Mesenteric fat pad (tissue), 1 donor: ENCODE results near the gene CMIP. TPM values are rescaled to one million over a fixed set of nuclear protein-coding genes. Genes with fewer than 3 reads are reported as not detected.

ENCODE experiments used
- DNase-seq: peaks from one replicate; pipeline ENCODE4 v3.0.0-alpha.2; 2020; ENCODE audit warnings: low spot score
- total RNA-seq: library from RNA; stranded (reverse); fragmentation: NEBNext Ultra II Directional; extraction: Animal tissue kit (Norgen Biotek cat#: 25700); gene quantifications from one replicate; pipeline ENCODE4 v1.2.1, GENCODE V29; 2021
- donor health status: DM: yes; HTN: yes; CAD: no.

CMIP gene
- total RNA-seq, 1 donor from 2014 or later = 68.4 TPM

GRCh38 chr16:81578636-81579413 lies 134.2 kb downstream of the CMIP start:
- DNase-seq = no peak

- no peak for DNase-seq
These were observed 136.5 kb downstream of the CMIP start for GRCh38 chr16:81581107-81581506.

DNA sequence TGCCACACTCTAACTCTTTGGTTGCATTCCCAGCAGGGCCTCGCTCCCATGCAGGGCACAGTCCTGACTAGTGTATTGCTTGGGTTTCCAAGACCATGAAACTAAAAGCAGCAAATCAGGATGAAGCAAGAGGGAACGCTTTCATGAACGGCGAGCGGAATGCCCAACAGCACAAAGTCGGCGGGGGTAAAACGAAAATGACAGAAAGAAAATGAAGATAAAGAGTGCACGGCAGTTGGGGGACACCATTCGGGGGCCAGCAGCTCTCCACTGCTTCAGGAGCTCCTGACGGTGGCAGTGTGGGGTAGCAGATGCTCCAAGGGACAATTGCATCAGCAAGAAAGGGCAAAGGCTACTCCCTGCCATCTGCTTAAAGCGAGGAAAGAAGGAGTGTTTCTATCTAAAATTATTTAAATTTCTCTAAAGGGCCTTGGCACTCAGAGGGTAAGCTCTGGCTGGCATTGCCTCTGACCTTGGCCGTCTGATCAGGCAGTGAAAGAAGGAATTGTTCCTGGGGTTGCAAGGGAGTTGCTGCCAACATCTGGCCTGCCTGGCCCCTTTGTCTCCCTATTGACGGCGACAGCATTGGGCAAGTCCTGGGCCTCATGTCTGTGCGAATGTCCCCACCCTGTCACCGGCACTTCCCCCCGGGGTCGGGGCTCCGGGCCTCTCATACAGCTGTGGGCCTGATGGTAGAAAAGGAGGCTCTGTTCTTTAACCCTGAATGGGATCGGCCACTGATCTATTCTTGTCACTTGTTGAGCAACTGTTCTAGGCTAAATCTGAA lies 138.2 kb downstream of the CMIP start:
- no peak for DNase-seq

- DNase-seq = no peak
These were observed 139.5 kb downstream of the CMIP start for GRCh38 chr16:81583893-81584631.

- DNase-seq = no peak
These were observed 141.2 kb downstream of the CMIP start for GRCh38 chr16:81585785-81586184.

DNA sequence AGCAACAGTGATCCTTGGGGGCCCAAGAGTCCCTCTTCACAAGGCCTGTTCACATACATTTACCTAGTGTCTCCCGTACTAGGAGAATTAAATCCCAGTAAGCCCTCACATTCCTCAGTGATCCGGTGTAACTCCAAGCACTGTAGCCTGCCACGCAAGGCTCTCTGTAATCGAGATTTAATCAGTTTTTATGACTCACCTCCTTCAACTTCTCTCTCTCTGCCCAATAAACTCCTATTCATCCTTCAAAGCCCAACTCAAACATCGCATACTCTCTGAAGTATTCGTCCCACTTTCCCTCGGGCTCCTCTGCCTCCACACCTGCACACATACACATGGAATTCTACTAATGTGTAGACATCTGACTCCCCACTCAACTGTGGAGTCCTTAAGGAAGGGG lies 141.8 kb downstream of the CMIP start:
- no peak for DNase-seq

- no peak for DNase-seq
These were observed 142.5 kb downstream of the CMIP start for GRCh38 chr16:81586977-81587625.

DNA sequence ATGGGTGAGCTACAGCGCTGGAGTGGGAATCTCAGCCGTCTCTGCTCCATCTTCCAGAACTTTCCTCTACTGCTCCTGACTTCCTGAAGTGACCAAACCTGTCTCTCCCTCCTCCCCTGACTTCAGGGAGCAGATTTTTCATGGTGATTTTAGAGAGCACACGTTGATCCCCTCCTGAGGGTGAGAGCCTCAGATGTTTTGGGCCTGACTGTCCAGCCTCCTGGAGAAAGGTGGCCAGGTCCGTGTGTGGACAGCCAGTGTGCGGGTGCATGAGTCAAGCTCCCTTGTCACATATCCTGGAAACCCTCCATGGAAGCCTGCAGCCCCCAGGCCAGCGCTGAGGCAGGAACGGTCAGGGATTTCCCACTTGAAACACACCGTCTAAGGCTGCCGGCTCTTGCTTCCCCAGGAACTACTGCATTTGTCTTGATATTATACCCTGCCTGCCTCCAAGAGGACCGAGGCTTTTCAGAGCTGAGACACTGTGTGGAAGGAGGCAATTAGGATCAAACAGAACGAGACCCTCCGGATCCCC lies 143.1 kb downstream of the CMIP start:
- no peak for DNase-seq

DNA sequence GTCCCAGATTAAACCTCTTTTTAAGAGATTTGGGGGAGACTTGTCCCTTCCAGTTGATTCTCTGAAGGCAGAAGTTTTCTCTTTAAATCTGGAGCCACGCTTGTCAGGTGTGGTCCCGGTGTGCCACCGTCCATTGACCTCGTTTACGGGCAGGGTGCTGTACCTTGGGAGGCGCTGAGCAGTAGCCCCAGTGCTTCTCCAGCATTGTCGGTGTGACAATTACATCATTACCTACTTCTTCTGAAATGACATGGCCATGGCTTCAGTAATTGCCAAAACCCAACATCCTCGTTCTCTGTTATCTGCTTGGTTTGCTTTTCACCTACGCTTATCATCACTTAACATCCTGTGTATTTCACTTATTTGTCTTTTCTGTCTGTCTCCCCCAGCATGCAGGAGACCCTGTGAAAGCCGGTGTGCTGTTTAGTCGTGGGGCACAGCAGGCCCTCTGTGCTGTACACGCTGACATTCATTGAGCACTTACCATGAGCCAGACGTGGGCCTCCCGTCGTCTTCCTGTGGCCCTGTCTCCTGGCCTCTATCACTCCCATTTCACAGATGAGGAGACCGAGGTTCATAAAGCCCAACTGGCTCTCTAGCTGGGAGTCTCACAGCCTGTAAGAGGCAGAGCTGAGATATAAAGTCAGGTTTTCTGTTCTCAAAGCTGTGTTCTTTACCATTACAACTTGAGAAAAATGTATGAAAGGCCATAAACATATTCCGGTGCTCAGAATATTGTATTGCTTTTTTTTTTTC lies 143.9 kb downstream of the CMIP start:
- no peak for DNase-seq

- no peak for DNase-seq
These were observed 145.5 kb downstream of the CMIP start for GRCh38 chr16:81589975-81590650.

- DNase-seq = no peak
These were observed 146.3 kb downstream of the CMIP start for GRCh38 chr16:81590714-81591544.

GRCh38 chr16:81591545-81591870 lies 146.9 kb downstream of the CMIP start:
- no peak for DNase-seq

- no peak for DNase-seq
These were observed 147.8 kb downstream of the CMIP start for GRCh38 chr16:81592353-81592866.

DNA sequence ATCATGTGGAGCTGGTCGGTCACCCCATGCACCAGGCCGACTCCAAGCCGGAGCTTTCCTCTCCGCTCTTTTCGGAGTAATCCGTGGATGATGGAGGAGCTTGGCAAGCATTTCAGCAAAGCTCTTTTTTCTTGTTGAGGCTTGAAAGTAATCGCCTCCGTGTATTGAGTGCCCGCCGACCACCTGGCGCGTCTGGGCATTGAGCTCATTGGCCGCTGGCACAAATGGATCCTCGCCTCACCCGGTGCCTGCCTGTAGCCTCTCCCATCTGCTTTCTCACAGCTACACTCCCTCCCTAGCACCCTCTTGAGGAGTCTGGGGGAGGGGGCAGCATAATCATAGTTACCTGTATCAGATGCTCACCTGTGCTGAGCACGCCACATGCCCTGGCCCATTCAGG lies 148.9 kb downstream of the CMIP start:
- DNase-seq = no peak

GRCh38 chr16:81595629-81596292 lies 151.2 kb downstream of the CMIP start:
- DNase-seq = no peak

DNA sequence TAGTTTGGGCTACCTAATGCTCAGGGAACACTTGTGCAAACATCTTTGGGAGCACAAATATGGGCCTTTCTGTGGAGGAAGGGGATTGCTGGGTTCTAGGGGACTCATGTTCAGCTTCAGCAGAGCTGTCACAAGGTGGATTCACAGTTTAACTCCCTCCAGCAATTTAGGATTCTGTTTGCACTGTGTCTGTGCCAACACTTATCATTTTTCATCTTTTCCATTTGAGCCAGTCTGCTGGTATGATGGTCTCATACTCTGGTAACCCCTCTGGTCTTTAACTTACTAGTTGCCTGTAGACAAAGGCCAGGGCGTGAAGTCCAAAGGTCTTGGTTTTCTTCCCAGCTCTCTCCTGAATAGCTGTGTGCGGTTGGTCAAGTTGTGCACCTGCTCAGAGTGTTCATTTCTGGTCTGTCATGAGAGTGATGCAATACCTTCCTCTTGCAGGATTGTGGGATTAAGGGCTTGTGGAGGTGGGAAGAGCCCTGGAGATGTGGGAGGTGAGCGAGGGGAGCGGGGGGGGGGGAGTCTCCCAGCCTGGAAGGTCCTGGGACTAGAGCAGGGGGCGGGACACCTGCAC lies 152.6 kb downstream of the CMIP start:
- no peak for DNase-seq

- no peak for DNase-seq
These were observed 153.5 kb downstream of the CMIP start for GRCh38 chr16:81598083-81598482.
